Posterior vena cava (tissue), 2 donors: Measurements from ENCODE around the gene PLCD4. TPM values are rescaled to one million over a fixed set of nuclear protein-coding genes. Genes with fewer than 3 reads are reported as not detected.

Experiments
- DNase-seq: peaks from one replicate; pipeline ENCODE4 v3.0.0-alpha.2; 2020; ENCODE audit warnings: low spot score
- intact Hi-C, 2 donors: fragments of 100-400 bp; cut with DNase I; formaldehyde crosslinking; loops; one replicate each; pipeline versions ENCODE4 v1.14.1 to v1.14.2; 2022 to 2023
- total RNA-seq, 2 donors: library from RNA; stranded (reverse); fragmentation: NEBNext Ultra II Directional; extraction: Animal tissue kit (Norgen Biotek cat#: 25700); gene quantifications; one replicate each; pipeline ENCODE4 v1.2.1, GENCODE V29; 2021
- donor health status: DM: yes; HTN: yes; CAD: no.
- donor health status: DM: yes; HTN: yes; CAD: no.

Gene PLCD4
- total RNA-seq, 2 donors from 2014 or later: 1.0 to 1.9 TPM

- DNase-seq: peak; percentile 38
- intact Hi-C loops: no loop called here
These were observed 8.2 kb downstream of the PLCD4 start for GRCh38 chr2:218615868-218616315.

- no peak for DNase-seq
- intact Hi-C loops: no loop called here
These were observed 10.6 kb downstream of the PLCD4 start for GRCh38 chr2:218618102-218618860.

- intact Hi-C loops: no loop called here
- no peak for DNase-seq
These were observed 13.3 kb downstream of the PLCD4 start for GRCh38 chr2:218621007-218621406.

GRCh38 chr2:218622606-218623365 lies 15.1 kb downstream of the PLCD4 start:
- DNase-seq: no peak
- intact Hi-C loops: no loop called here

GRCh38 chr2:218623366-218623705 lies 15.6 kb downstream of the PLCD4 start:
- intact Hi-C loops: no loop called here
- no peak for DNase-seq

- intact Hi-C loops: no loop called here
- no peak for DNase-seq
These were observed 18.7 kb downstream of the PLCD4 start for GRCh38 chr2:218626369-218626768.

- intact Hi-C loops: no loop called here
- DNase-seq: no peak
These were observed 20.2 kb downstream of the PLCD4 start for GRCh38 chr2:218627939-218628338.

GRCh38 chr2:218631837-218632236 lies 24.1 kb downstream of the PLCD4 start:
- no peak for DNase-seq
- intact Hi-C loops: no loop called here

GRCh38 chr2:218635719-218636118 lies 28.0 kb downstream of the PLCD4 start:
- intact Hi-C loops: no loop called here
- no peak for DNase-seq

- no peak for DNase-seq
- intact Hi-C loops: no loop called here
These were observed 30.7 kb downstream of the PLCD4 start for GRCh38 chr2:218638372-218638771.

- peak; percentile 66 for DNase-seq
- intact Hi-C loops: loop anchor here in 1 of 2 donors (10.0 kb wide), 1 partner anchor 217 kb away; no protein-coding TSS in a partner anchor
These were observed 34.5 kb downstream of the PLCD4 start for GRCh38 chr2:218642121-218642656.

- intact Hi-C loops: loop anchor here in 1 of 2 donors (10.0 kb wide), 1 partner anchor 218 kb away; no protein-coding TSS in a partner anchor
- no peak for DNase-seq
These were observed 35.1 kb downstream of the PLCD4 start for GRCh38 chr2:218642786-218643185.

GRCh38 chr2:218643751-218644310 lies 36.1 kb downstream of the PLCD4 start:
- intact Hi-C loops: loop anchor here in 1 of 2 donors (10.0 kb wide), 1 partner anchor 219 kb away; no protein-coding TSS in a partner anchor
- DNase-seq: no peak

GRCh38 chr2:218644721-218645120 lies 37.0 kb downstream of the PLCD4 start:
- intact Hi-C loops: loop anchor here in 1 of 2 donors (10.0 kb wide), 1 partner anchor 220 kb away; no protein-coding TSS in a partner anchor
- no peak for DNase-seq

GRCh38 chr2:218645126-218645525 lies 37.4 kb downstream of the PLCD4 start:
- DNase-seq: no peak
- intact Hi-C loops: loop anchor here in 1 of 2 donors (10.0 kb wide), 1 partner anchor 220 kb away; no protein-coding TSS in a partner anchor

- intact Hi-C loops: loop anchor here in 1 of 2 donors (10.0 kb wide), 1 partner anchor 223 kb away; no protein-coding TSS in a partner anchor
- no peak for DNase-seq
These were observed 40.5 kb downstream of the PLCD4 start for GRCh38 chr2:218648088-218648786.

GRCh38 chr2:218648787-218649100 lies 41.0 kb downstream of the PLCD4 start:
- no peak for DNase-seq
- intact Hi-C loops: loop anchor here in 1 of 2 donors (10.0 kb wide), 1 partner anchor 224 kb away; no protein-coding TSS in a partner anchor

- intact Hi-C loops: no loop called here
These were observed 48.1 kb downstream of the PLCD4 start for GRCh38 chr2:218655751-218656150.

GRCh38 chr2:218658671-218659257 lies 51.1 kb downstream of the PLCD4 start:
- no peak for DNase-seq
- intact Hi-C loops: no loop called here

More at GRCh38 chr2:218655751-218656150, 48.1 kb downstream of the PLCD4 start:
- DNase-seq: no peak
